HepG2 (cell line): Measurements from ENCODE around the gene DUS1L. TPM values are rescaled to one million over a fixed set of nuclear protein-coding genes. Genes with fewer than 3 reads are reported as not detected.

Experiments
- AGO1 ChIP-seq: fragments of 200-400 bp; formaldehyde crosslinking; IDR thresholded peaks from 2 replicates; pipeline ENCODE4 v1.6.1; 2017; ENCODE audit warnings: mild to moderate bottlenecking, low read depth, low read length, moderate library complexity; ENCODE audit not compliant: poor library complexity, severe bottlenecking
- CBX2 ChIP-seq, 2 experiments: fragments of 200-600 bp in 1 of 2; sonication (generic); formaldehyde crosslinking in 1 of 2; IDR thresholded peaks; 2 replicates each; pipeline versions ENCODE4 v1.7.0 to v1.8.1; 2018 to 2022; ENCODE audit warnings: low read depth in 2 of 2, low read length in 1 of 2, mild to moderate bottlenecking in 1 of 2, missing genetic modification reagents in 1 of 2
- CC2D1A ChIP-seq: sonication (generic); formaldehyde crosslinking; IDR thresholded peaks from 2 replicates; pipeline ENCODE4 v1.8.1; 2023; ENCODE audit warnings: mild to moderate bottlenecking, missing genetic modification reagents
- FOXC1 ChIP-seq: sonication (generic); formaldehyde crosslinking; IDR thresholded peaks from 2 replicates; pipeline ENCODE4 v1.8.0; 2022; ENCODE audit warnings: mild to moderate bottlenecking, missing genetic modification reagents, borderline replicate concordance
- GPBP1L1 ChIP-seq: sonication (generic); formaldehyde crosslinking; IDR thresholded peaks from 2 replicates; pipeline ENCODE4 v1.5.0; 2020; ENCODE audit warnings: mild to moderate bottlenecking, missing genetic modification reagents
- HNRNPK ChIP-seq: fragments of 200-400 bp; formaldehyde crosslinking; IDR thresholded peaks from 2 replicates; pipeline ENCODE4 v1.6.1; 2018; ENCODE audit warnings: low read length, low read depth, moderate library complexity, mild to moderate bottlenecking; ENCODE audit not compliant: poor library complexity, severe bottlenecking
- HNRNPL ChIP-seq: fragments of 200-400 bp; formaldehyde crosslinking; IDR thresholded peaks from 2 replicates; pipeline ENCODE4 v1.6.1; 2017; ENCODE audit warnings: mild to moderate bottlenecking, low read depth, low read length
- KAT8 ChIP-seq: IDR thresholded peaks from 2 replicates; pipeline ENCODE4 v1.6.1; 2016; ENCODE audit warnings: missing genetic modification reagents, missing compliant biosample characterization
- KLF6 ChIP-seq: IDR thresholded peaks from 2 replicates; pipeline ENCODE4 v1.8.0; 2016; ENCODE audit warnings: missing biosample characterization, missing genetic modification reagents
- MTA3 ChIP-seq: sonication (generic); formaldehyde crosslinking; IDR thresholded peaks from 2 replicates; pipeline ENCODE4 v1.4.0; 2020; ENCODE audit warnings: missing genetic modification reagents
- MTF2 ChIP-seq: sonication (generic); formaldehyde crosslinking; IDR thresholded peaks from 2 replicates; pipeline ENCODE4 v1.5.0; 2020; ENCODE audit warnings: missing genetic modification reagents, borderline replicate concordance
- SMAD1 ChIP-seq: sonication (generic); formaldehyde crosslinking; IDR thresholded peaks from 2 replicates; pipeline ENCODE4 v1.4.0; 2020; ENCODE audit warnings: missing genetic modification reagents, low read depth, mild to moderate bottlenecking, borderline replicate concordance
- TRIM22 ChIP-seq: fragments of 450-650 bp; IDR thresholded peaks from 2 replicates; pipeline ENCODE4 v1.6.1; 2017
- XBP1 ChIP-seq: sonication (generic); formaldehyde crosslinking; IDR thresholded peaks from 2 replicates; pipeline ENCODE4 v1.5.0; 2020; ENCODE audit warnings: missing genetic modification reagents
- ZBTB38 ChIP-seq: sonication (generic); formaldehyde crosslinking; IDR thresholded peaks from 2 replicates; pipeline ENCODE4 v1.5.1; 2020; ENCODE audit warnings: mild to moderate bottlenecking, missing genetic modification reagents
- ZNF138 ChIP-seq: sonication (generic); formaldehyde crosslinking; IDR thresholded peaks from 2 replicates; pipeline ENCODE4 v1.5.0; 2020; ENCODE audit warnings: mild to moderate bottlenecking, low read depth, missing genetic modification reagents
- ZNF232 ChIP-seq: sonication (generic); formaldehyde crosslinking; IDR thresholded peaks from 2 replicates; pipeline ENCODE4 v1.4.0; 2020; ENCODE audit warnings: missing genetic modification reagents, borderline replicate concordance
- ZNF468 ChIP-seq: sonication (generic); formaldehyde crosslinking; IDR thresholded peaks from 2 replicates; pipeline ENCODE4 v1.8.0; 2022; ENCODE audit warnings: mild to moderate bottlenecking, moderate library complexity, missing genetic modification reagents
- ZNF615 ChIP-seq: sonication (generic); formaldehyde crosslinking; IDR thresholded peaks from 2 replicates; pipeline ENCODE4 v1.5.0; 2020; ENCODE audit warnings: mild to moderate bottlenecking, missing genetic modification reagents, borderline replicate concordance
- ZNF788 ChIP-seq: sonication (generic); formaldehyde crosslinking; IDR thresholded peaks from 2 replicates; pipeline ENCODE4 v1.5.0; 2020; ENCODE audit warnings: mild to moderate bottlenecking, missing genetic modification reagents, borderline replicate concordance
- ZSCAN31 ChIP-seq: sonication (generic); formaldehyde crosslinking; IDR thresholded peaks from 2 replicates; pipeline ENCODE4 v1.5.0; 2020; ENCODE audit warnings: low read depth, mild to moderate bottlenecking, missing genetic modification reagents
- polyA plus RNA-seq, 8 experiments: library from polyadenylated mRNA; depleted of rRNA in 3 of 8; stranded (reverse) in 7 of 8; unstranded in 1 of 8; fragments of >200 nt; fragmentation: Illumina TruSeq in 4 of 8; extraction: Trizol in 4 of 8; gene quantifications; 2 replicates each; pipeline versions ENCODE4 v1.2.1 to v1.2.3, GENCODE V29; 2011 to 2016; ENCODE audit warnings: low read depth in 4 of 8, missing spikeins in 1 of 8, mixed read lengths in 1 of 8; ENCODE audit not compliant: insufficient read depth in 1 of 8
- total RNA-seq, 5 experiments: library from RNA; depleted of rRNA; stranded (reverse); fragments of >200 nt; fragmentation: Illumina TruSeq; extraction: Trizol; gene quantifications; 2 replicates each; pipeline ENCODE4 v1.2.3, GENCODE V29; 2016; ENCODE audit warnings: low read depth in 1 of 5
- TF ChIP-seq, protein P1 (sequence below): IDR thresholded peaks from 2 replicates; pipeline ENCODE4 v1.6.1; 2018; ENCODE audit warnings: missing genetic modification reagents, mild to moderate bottlenecking, missing compliant biosample characterization
- TF ChIP-seq, protein P2 (sequence below): sonication (generic); formaldehyde crosslinking; IDR thresholded peaks from 2 replicates; pipeline ENCODE4 v1.9.0; 2021; ENCODE audit warnings: missing genetic modification reagents, borderline replicate concordance
- TF ChIP-seq, protein P3 (sequence below): sonication (generic); formaldehyde crosslinking; IDR thresholded peaks from 2 replicates; pipeline ENCODE4 v1.4.0; 2020; ENCODE audit warnings: missing genetic modification reagents

The DUS1L gene
- total and polyA plus RNA-seq, 2 of the 13 experiments (the other 11 are each of a cell fraction or from before 2014, with no cell fraction given), result 81.0 to 109 TPM

DNA sequence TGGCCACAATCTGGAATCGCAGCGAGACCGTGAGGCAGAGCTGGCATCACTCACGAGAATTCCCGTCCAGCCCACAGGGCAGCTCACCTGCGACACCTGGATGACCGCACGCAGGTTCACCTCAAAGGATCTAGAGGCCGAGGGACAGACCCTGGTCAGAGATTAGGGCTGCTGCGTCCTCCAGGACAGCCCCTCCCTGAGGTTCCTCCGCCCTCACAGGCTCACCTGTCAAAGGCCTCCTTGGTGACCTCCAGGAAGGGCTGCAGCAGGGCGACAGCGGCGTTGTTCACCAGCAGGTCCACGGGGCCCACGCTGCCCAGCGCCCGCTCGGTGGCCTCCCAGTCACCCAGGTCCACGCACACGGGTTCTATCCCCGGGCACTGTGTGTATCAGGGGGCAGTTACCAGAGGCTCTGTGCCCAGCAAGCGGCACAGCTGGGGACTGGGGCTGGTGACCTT, 28.9 kb downstream of the DUS1L start (continued):
- TF ChIP-seq AGO1 (no peak), GPBP1L1 (CRISPR knock-in tag) (no peak), CBX2 (IDR thresholded peaks at IDR 0.05; ENCODE audit: low read depth, low read length) (no peak), CBX2 (CRISPR knock-in tag; IDR thresholded peaks at IDR 0.05; ENCODE audit: low read depth) (no peak), KAT8 (CRISPR knock-in tag) (no peak), HNRNPL (peak; percentile 83), ZNF788 (CRISPR knock-in tag) (no peak), MTF2 (no peak), ZNF615 (CRISPR knock-in tag) (no peak), XBP1 (CRISPR knock-in tag) (no peak), ZSCAN31 (CRISPR knock-in tag) (no peak), TRIM22 (no peak), KLF6 (CRISPR knock-in tag) (no peak), SMAD1 (no peak), ZNF468 (CRISPR knock-in tag) (no peak), FOXC1 (no peak), HNRNPK (no peak), ZBTB38 (CRISPR knock-in tag) (no peak), MTA3 (CRISPR knock-in tag) (no peak), ZNF138 (CRISPR knock-in tag) (no peak), CC2D1A (CRISPR knock-in tag) (no peak), ZNF232 (CRISPR knock-in tag) (no peak)
- TF ChIP-seq, protein P1, sequence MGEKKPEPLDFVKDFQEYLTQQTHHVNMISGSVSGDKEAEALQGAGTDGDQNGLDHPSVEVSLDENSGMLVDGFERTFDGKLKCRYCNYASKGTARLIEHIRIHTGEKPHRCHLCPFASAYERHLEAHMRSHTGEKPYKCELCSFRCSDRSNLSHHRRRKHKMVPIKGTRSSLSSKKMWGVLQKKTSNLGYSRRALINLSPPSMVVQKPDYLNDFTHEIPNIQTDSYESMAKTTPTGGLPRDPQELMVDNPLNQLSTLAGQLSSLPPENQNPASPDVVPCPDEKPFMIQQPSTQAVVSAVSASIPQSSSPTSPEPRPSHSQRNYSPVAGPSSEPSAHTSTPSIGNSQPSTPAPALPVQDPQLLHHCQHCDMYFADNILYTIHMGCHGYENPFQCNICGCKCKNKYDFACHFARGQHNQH, result no peak
- TF ChIP-seq, protein P2, sequence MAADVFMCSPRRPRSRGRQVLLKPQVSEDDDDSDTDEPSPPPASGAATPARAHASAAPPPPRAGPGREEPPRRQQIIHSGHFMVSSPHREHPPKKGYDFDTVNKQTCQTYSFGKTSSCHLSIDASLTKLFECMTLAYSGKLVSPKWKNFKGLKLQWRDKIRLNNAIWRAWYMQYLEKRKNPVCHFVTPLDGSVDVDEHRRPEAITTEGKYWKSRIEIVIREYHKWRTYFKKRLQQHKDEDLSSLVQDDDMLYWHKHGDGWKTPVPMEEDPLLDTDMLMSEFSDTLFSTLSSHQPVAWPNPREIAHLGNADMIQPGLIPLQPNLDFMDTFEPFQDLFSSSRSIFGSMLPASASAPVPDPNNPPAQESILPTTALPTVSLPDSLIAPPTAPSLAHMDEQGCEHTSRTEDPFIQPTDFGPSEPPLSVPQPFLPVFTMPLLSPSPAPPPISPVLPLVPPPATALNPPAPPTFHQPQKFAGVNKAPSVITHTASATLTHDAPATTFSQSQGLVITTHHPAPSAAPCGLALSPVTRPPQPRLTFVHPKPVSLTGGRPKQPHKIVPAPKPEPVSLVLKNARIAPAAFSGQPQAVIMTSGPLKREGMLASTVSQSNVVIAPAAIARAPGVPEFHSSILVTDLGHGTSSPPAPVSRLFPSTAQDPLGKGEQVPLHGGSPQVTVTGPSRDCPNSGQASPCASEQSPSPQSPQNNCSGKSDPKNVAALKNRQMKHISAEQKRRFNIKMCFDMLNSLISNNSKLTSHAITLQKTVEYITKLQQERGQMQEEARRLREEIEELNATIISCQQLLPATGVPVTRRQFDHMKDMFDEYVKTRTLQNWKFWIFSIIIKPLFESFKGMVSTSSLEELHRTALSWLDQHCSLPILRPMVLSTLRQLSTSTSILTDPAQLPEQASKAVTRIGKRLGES, result no peak
- TF ChIP-seq, protein P3, sequence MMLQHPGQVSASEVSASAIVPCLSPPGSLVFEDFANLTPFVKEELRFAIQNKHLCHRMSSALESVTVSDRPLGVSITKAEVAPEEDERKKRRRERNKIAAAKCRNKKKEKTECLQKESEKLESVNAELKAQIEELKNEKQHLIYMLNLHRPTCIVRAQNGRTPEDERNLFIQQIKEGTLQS, result no peak
